K562 (cell line): ENCODE results near the gene USP44. TPM values are rescaled to one million over a fixed set of nuclear protein-coding genes. Genes with fewer than 3 reads are reported as not detected.

Experiments
- ELF1 ChIP-seq: fragments of 200-800 bp; sonication (Bioruptor generic); IDR thresholded peaks from 2 replicates; pipeline ENCODE4 v1.6.1; 2016; ENCODE audit warnings: missing genetic modification characterization, missing compliant biosample characterization
- MEF2D ChIP-seq: conservative IDR thresholded peaks from 2 replicates; pipeline ENCODE4 v1.6.1; 2016; ENCODE audit warnings: low read depth, missing genetic modification characterization, missing compliant biosample characterization
- MTA1 ChIP-seq: fragments of 450-650 bp; IDR thresholded peaks from 2 replicates; pipeline ENCODE4 v1.6.1; 2017; ENCODE audit warnings: borderline replicate concordance
- MYC ChIP-seq, 2 experiments: fragments of 250-450 bp in 1 of 2; sonication (Bioruptor Pico) in 1 of 2; IDR thresholded peaks; 2 replicates each; pipeline versions ENCODE4 v1.5.1 to v1.6.1; 2012 to 2021; ENCODE audit warnings: low read depth in 2 of 2, borderline replicate concordance in 1 of 2, improper control_type of control experiment in 1 of 2, low read length in 1 of 2, mild to moderate bottlenecking in 1 of 2, moderate library complexity in 1 of 2
- NCOA6 ChIP-seq: fragments of 450-650 bp; IDR thresholded peaks from 2 replicates; pipeline ENCODE4 v1.6.1; 2017; ENCODE audit warnings: mild to moderate bottlenecking
- NR2F6 ChIP-seq: fragments of 450-650 bp; formaldehyde crosslinking; IDR thresholded peaks from 2 replicates; pipeline ENCODE4 v1.4.0; 2020; ENCODE audit warnings: mild to moderate bottlenecking
- SPI1 ChIP-seq: IDR thresholded peaks from 2 replicates; pipeline ENCODE4 v1.6.1; 2011; ENCODE audit warnings: low read depth, low read length, control low read depth, borderline replicate concordance
- SRSF3 ChIP-seq: fragments of 200-400 bp; formaldehyde crosslinking; IDR thresholded peaks from 2 replicates; pipeline ENCODE4 v1.6.1; 2016; ENCODE audit warnings: mild to moderate bottlenecking, low read length, moderate library complexity; ENCODE audit not compliant: insufficient read depth
- ZNF699 ChIP-seq: fragments of 250-450 bp; sonication (Bioruptor Pico); IDR thresholded peaks from 2 replicates; pipeline ENCODE4 v1.8.0; 2021; ENCODE audit warnings: mild to moderate bottlenecking, moderate library complexity; ENCODE audit not compliant: insufficient replicate concordance
- ZNF717 ChIP-seq: fragments of 250-450 bp; sonication (Bioruptor Pico); IDR thresholded peaks from 2 replicates; pipeline ENCODE4 v1.5.0; 2021
- ZNF77 ChIP-seq: fragments of 250-450 bp; sonication (Bioruptor Pico); IDR thresholded peaks from 2 replicates; pipeline ENCODE4 v1.5.0; 2020
- polyA plus RNA-seq, 8 experiments: library from polyadenylated mRNA; depleted of rRNA in 4 of 8; stranded (reverse) in 5 of 8; unstranded in 3 of 8; fragments of >200 nt; fragmentation: Nextera tagmentation in 2 of 8; fragmentation: Illumina TruSeq in 1 of 8; extraction: Ambion mirVana in 2 of 8; extraction: Trizol in 1 of 8; gene quantifications; 2 replicates each; pipeline versions ENCODE4 v1.2.1 to v1.2.3, GENCODE V29; 2011 to 2014; ENCODE audit warnings: inconsistent platforms in 1 of 8, missing spikeins in 1 of 8
- total RNA-seq, 7 experiments: library from RNA; depleted of rRNA in 6 of 7; stranded (reverse); fragments of >200 nt in 6 of 7; fragmentation: Illumina TruSeq in 2 of 7; extraction: Trizol in 2 of 7; gene quantifications; 2 replicates each; pipeline versions ENCODE4 v1.2.1 to v1.2.3, GENCODE V29; 2011 to 2021; ENCODE audit warnings: low replicate concordance in 1 of 7
- TF ChIP-seq, protein P1 (sequence below): fragments of 450-650 bp; formaldehyde crosslinking; IDR thresholded peaks from 2 replicates; pipeline ENCODE4 v1.4.0; 2020; ENCODE audit warnings: mild to moderate bottlenecking, moderate library complexity
- TF ChIP-seq, protein P2 (sequence below), 3 experiments: IDR thresholded peaks in 2 of 3; conservative IDR thresholded peaks in 1 of 3; 2 replicates each; pipeline ENCODE4 v1.5.1; 2011 to 2012; ENCODE audit warnings: low read length in 3 of 3, mild to moderate bottlenecking in 3 of 3, control low read depth in 2 of 3, improper control_type of control experiment in 1 of 3, inconsistent platforms in 1 of 3, low read depth in 1 of 3, mixed read lengths in 1 of 3, moderate library complexity in 1 of 3; ENCODE audit not compliant: insufficient read depth in 2 of 3
- TF ChIP-seq, protein P3 (sequence below): IDR thresholded peaks from 2 replicates; pipeline ENCODE4 v1.6.1; 2016; ENCODE audit warnings: missing genetic modification characterization, missing compliant biosample characterization
- TF ChIP-seq, protein P4 (sequence below): fragments of 450-650 bp; IDR thresholded peaks from 2 replicates; pipeline ENCODE4 v1.6.1; 2016; ENCODE audit warnings: missing biosample characterization, missing genetic modification characterization
- TF ChIP-seq, protein P5 (sequence below): fragments of 250-450 bp; sonication (Bioruptor Pico); IDR thresholded peaks from 2 replicates; pipeline ENCODE4 v1.4.0; 2020

The USP44 gene
- total and polyA plus RNA-seq, 9 of the 15 experiments (the other 6 are each of a cell fraction or from before 2014, with no cell fraction given), result 2.1 to 5.7 (median 2.8) TPM

DNA sequence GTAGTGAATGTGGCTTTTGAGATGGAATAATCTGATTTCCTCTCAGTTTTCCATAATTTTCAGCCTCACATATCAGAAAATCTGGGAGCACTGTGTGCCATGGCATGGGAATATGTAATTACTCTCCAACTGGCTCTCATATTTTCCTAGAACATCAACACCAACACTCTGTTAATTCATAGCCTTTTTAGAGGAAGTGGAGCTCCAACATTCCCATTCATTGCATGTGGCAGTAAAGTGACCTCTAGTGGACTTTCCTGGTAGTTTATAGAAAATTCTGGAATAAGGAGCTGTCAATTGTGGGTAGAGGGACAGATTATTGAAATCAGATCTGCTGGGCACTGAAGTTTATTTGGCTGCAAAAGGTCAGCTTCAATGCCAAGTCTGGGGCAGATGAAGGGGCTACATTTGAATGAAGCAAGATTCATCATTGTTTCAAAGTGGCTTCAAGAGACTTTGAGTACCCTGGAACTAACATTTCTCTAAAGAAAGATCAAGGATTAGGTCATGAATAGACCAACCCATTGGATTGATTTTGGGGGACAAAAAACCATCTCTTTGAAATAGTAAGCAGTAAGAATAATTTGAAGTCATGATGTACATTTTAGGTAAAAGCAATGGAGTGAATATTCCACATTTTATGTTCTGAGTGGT, 23.6 kb upstream of the USP44 start (continued):
- TF ChIP-seq SRSF3 (no peak), MEF2D (tag) (no peak), MYC (IDR thresholded peaks at IDR 0.05; ENCODE audit: low read depth, low read length) (0 out of 2 replicates have a peak, but pooled peaks have one; percentile 22), MYC (CRISPR knock-in tag; IDR thresholded peaks at IDR 0.05; ENCODE audit: borderline replicate concordance, low read depth) (no peak), ZNF77 (CRISPR knock-in tag) (no peak), ZNF699 (CRISPR knock-in tag) (no peak), SPI1 (peak; percentile 92), ELF1 (tag) (no peak), NCOA6 (peak; percentile 16; the same call in 1 of the 2 replicates), ZNF717 (CRISPR knock-in tag) (no peak), NR2F6 (CRISPR knock-in tag) (no peak), MTA1 (0 out of 2 replicates have a peak, but pooled peaks have one; percentile 23)
- TF ChIP-seq, protein P1, sequence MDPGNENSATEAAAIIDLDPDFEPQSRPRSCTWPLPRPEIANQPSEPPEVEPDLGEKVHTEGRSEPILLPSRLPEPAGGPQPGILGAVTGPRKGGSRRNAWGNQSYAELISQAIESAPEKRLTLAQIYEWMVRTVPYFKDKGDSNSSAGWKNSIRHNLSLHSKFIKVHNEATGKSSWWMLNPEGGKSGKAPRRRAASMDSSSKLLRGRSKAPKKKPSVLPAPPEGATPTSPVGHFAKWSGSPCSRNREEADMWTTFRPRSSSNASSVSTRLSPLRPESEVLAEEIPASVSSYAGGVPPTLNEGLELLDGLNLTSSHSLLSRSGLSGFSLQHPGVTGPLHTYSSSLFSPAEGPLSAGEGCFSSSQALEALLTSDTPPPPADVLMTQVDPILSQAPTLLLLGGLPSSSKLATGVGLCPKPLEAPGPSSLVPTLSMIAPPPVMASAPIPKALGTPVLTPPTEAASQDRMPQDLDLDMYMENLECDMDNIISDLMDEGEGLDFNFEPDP (CRISPR knock-in tag), result no peak
- TF ChIP-seq, protein P2, sequence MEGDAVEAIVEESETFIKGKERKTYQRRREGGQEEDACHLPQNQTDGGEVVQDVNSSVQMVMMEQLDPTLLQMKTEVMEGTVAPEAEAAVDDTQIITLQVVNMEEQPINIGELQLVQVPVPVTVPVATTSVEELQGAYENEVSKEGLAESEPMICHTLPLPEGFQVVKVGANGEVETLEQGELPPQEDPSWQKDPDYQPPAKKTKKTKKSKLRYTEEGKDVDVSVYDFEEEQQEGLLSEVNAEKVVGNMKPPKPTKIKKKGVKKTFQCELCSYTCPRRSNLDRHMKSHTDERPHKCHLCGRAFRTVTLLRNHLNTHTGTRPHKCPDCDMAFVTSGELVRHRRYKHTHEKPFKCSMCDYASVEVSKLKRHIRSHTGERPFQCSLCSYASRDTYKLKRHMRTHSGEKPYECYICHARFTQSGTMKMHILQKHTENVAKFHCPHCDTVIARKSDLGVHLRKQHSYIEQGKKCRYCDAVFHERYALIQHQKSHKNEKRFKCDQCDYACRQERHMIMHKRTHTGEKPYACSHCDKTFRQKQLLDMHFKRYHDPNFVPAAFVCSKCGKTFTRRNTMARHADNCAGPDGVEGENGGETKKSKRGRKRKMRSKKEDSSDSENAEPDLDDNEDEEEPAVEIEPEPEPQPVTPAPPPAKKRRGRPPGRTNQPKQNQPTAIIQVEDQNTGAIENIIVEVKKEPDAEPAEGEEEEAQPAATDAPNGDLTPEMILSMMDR (IDR thresholded peaks at IDR 0.05 in 2 of 3, conservative IDR thresholded peaks at IDR 0.05 in 1 of 3; ENCODE audit: insufficient read depth in 2 of 3, low read depth in 1 of 3, low read length in 3 of 3), result peak; percentile 47 to 75 (median 62)
- TF ChIP-seq, protein P3, sequence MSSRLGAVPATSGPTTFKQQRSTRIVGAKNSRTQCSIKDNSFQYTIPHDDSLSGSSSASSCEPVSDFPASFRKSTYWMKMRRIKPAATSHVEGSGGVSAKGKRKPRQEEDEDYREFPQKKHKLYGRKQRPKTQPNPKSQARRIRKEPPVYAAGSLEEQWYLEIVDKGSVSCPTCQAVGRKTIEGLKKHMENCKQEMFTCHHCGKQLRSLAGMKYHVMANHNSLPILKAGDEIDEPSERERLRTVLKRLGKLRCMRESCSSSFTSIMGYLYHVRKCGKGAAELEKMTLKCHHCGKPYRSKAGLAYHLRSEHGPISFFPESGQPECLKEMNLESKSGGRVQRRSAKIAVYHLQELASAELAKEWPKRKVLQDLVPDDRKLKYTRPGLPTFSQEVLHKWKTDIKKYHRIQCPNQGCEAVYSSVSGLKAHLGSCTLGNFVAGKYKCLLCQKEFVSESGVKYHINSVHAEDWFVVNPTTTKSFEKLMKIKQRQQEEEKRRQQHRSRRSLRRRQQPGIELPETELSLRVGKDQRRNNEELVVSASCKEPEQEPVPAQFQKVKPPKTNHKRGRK (tag), result no peak
- TF ChIP-seq, protein P4, sequence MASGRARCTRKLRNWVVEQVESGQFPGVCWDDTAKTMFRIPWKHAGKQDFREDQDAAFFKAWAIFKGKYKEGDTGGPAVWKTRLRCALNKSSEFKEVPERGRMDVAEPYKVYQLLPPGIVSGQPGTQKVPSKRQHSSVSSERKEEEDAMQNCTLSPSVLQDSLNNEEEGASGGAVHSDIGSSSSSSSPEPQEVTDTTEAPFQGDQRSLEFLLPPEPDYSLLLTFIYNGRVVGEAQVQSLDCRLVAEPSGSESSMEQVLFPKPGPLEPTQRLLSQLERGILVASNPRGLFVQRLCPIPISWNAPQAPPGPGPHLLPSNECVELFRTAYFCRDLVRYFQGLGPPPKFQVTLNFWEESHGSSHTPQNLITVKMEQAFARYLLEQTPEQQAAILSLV (tag), result no peak
- TF ChIP-seq, protein P5, sequence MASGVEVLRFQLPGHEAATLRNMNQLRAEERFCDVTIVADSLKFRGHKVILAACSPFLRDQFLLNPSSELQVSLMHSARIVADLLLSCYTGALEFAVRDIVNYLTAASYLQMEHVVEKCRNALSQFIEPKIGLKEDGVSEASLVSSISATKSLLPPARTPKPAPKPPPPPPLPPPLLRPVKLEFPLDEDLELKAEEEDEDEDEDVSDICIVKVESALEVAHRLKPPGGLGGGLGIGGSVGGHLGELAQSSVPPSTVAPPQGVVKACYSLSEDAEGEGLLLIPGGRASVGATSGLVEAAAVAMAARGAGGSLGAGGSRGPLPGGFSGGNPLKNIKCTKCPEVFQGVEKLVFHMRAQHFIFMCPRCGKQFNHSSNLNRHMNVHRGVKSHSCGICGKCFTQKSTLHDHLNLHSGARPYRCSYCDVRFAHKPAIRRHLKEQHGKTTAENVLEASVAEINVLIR (CRISPR knock-in tag), result no peak
